ENCODE data around the gene MED25. TPM values are rescaled to one million over a fixed set of nuclear protein-coding genes. Genes with fewer than 3 reads are reported as not detected.

Gene MED25
- polyA plus RNA-seq, 1 of the 3 experiments (the other 2 are of a cell fraction): 30.2 TPM

DNA sequence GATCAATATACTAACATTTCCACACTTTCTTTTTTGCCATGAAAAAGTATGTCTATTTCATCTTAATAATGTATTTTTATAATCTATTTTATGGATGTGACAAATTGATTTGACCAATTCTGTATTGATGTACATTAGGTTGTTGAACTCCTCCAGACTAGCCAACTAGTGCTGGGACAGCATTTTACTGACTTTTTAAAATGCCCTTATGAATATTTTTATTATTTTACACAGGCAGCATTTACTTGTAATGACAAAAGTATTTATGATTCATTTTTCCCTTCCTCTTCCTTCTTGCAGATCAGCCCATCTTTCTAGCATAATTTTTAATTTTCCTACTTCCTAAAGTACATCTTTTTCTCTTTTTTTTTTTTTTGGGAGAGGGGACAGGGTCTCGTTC is 4.1 kb upstream of the MED25 start:
- H3K4me3 ChIP-seq (ENCODE audit: low read depth in 2 of 2, low read length in 1 of 2): peak overlapping the region; percentile 65 to 76; a peak in 2 of 4 replicates
- H3K9me2 ChIP-seq: no peaks in the 10 kb centered on the region
- no peak for DNase-seq
- H3K36me3 ChIP-seq (replicated peaks in 1 of 2; ENCODE audit: control insufficient read depth in 1 of 2, insufficient read depth in 2 of 2, low read length in 1 of 2): no peaks in the 10 kb centered on the region
- no peak for TF ChIP-seq POLR2AphosphoS5 (IDR thresholded peaks at IDR 0.05; ENCODE audit: low read depth, low read length)
- no peak for TF ChIP-seq MEF2A (IDR thresholded peaks at IDR 0.05; ENCODE audit: borderline replicate concordance, low read depth)
- TF ChIP-seq GATA2 (CRISPR knock-in tag; IDR thresholded peaks at IDR 0.05): no peak
- no peak for TF ChIP-seq EP300 (IDR thresholded peaks at IDR 0.05; ENCODE audit: borderline replicate concordance in 1 of 2, low read depth in 1 of 2, low read length in 1 of 2)
- no peak for TF ChIP-seq TEAD4 (IDR thresholded peaks at IDR 0.05; ENCODE audit: borderline replicate concordance, insufficient read depth)
- TF ChIP-seq NFIC (IDR thresholded peaks at IDR 0.05; ENCODE audit: borderline replicate concordance): no peak
- TF ChIP-seq FOXJ3 (CRISPR knock-in tag; IDR thresholded peaks at IDR 0.05): no peak
- no peak for TF ChIP-seq RXRA (IDR thresholded peaks at IDR 0.05; ENCODE audit: borderline replicate concordance, low read depth)
- no peak for TF ChIP-seq CHD2 (IDR thresholded peaks at IDR 0.05; ENCODE audit: low read length, partially characterized antibody)
- TF ChIP-seq CTCF (IDR thresholded peaks at IDR 0.05): no peak
- TF ChIP-seq, protein P1, sequence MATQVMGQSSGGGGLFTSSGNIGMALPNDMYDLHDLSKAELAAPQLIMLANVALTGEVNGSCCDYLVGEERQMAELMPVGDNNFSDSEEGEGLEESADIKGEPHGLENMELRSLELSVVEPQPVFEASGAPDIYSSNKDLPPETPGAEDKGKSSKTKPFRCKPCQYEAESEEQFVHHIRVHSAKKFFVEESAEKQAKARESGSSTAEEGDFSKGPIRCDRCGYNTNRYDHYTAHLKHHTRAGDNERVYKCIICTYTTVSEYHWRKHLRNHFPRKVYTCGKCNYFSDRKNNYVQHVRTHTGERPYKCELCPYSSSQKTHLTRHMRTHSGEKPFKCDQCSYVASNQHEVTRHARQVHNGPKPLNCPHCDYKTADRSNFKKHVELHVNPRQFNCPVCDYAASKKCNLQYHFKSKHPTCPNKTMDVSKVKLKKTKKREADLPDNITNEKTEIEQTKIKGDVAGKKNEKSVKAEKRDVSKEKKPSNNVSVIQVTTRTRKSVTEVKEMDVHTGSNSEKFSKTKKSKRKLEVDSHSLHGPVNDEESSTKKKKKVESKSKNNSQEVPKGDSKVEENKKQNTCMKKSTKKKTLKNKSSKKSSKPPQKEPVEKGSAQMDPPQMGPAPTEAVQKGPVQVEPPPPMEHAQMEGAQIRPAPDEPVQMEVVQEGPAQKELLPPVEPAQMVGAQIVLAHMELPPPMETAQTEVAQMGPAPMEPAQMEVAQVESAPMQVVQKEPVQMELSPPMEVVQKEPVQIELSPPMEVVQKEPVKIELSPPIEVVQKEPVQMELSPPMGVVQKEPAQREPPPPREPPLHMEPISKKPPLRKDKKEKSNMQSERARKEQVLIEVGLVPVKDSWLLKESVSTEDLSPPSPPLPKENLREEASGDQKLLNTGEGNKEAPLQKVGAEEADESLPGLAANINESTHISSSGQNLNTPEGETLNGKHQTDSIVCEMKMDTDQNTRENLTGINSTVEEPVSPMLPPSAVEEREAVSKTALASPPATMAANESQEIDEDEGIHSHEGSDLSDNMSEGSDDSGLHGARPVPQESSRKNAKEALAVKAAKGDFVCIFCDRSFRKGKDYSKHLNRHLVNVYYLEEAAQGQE (IDR thresholded peaks at IDR 0.05; ENCODE audit: low read depth, low read length): no peak
- no peak for TF ChIP-seq JUND (IDR thresholded peaks at IDR 0.05)
- TF ChIP-seq SIN3A (IDR thresholded peaks at IDR 0.05; ENCODE audit: borderline replicate concordance, low read depth, low read length): no peak
- no peak for TF ChIP-seq USF1 (IDR thresholded peaks at IDR 0.05; ENCODE audit: borderline replicate concordance, low read depth)
- no peak for TF ChIP-seq ELF1 (IDR thresholded peaks at IDR 0.05)
- TF ChIP-seq SMC3 (IDR thresholded peaks at IDR 0.05; ENCODE audit: low read depth, low read length): no peak
- TF ChIP-seq YY1 (IDR thresholded peaks at IDR 0.05; ENCODE audit: low read depth): no peak
- TF ChIP-seq RFX5 (IDR thresholded peaks at IDR 0.05; ENCODE audit: low read length): no peak
- TF ChIP-seq GABPA (IDR thresholded peaks at IDR 0.05; ENCODE audit: low read depth): no peak
- no peaks in the 10 kb centered on the region for H4K20me1 ChIP-seq (ENCODE audit: insufficient read depth)
- peak overlapping the region; percentile 72; the same call in 1 of the 2 replicates for H2AFZ ChIP-seq (ENCODE audit: low read depth)
- ChIA-PET POLR2A (interaction anchor here (0.7 to 2.0 kb wide), 5 partner anchors 9 to 55 kb away, joined by 3 to 15 read pairs (median 7); partner anchors contain the start of gene PTOV1), CTCF (no interaction called here)
- peaks cover 25% of the 10 kb centered on the region for H3F3A ChIP-seq (replicated peaks; ENCODE audit: insufficient read depth)
- peaks cover 9% of the 10 kb centered on the region for H3K79me2 ChIP-seq (ENCODE audit: insufficient read depth)
- H3K27ac ChIP-seq (ENCODE audit: low read depth in 2 of 2, low read length in 1 of 2): peak overlapping the region; percentile 71 to 96
- peaks cover 12 to 21% of the 10 kb centered on the region in 2 experiments for H3K4me1 ChIP-seq (ENCODE audit: control insufficient read depth in 1 of 2, insufficient read depth in 2 of 2, low read depth in 1 of 2, low read length in 1 of 2)
- WGBS (ENCODE audit: low lambda C conversion rate): 95% methylated on average over 1 of the region's 1 CpG
- no peaks in the 10 kb centered on the region for H3K27me3 ChIP-seq (ENCODE audit: insufficient read depth)
- H3K9me3 ChIP-seq: no peaks in the 10 kb centered on the region
- no peak overlapping the region for H3K4me2 ChIP-seq
- H3K9ac ChIP-seq: peak overlapping the region; percentile 92
